CD4-positive, alpha-beta T cell treated with Interleukin-15 for 1 hour (primary cell): ENCODE results near the gene ERBB4.
"Not testable (repeated sequence)": the region's sequence is repeated elsewhere in the genome, so short reads cannot be mapped to it uniquely, and the experiment has no call there.

Experiments used
- DNase-seq: peaks from one replicate; pipeline ENCODE4 v3.0.0-alpha.2; 2020

Gene ERBB4

GRCh38 chr2:212124598-212124997 is 414.0 kb downstream of the ERBB4 start:
- no peak for DNase-seq

- no peak for DNase-seq
Observed at GRCh38 chr2:212119591-212119990, 419.0 kb downstream of the ERBB4 start.

- no peak for DNase-seq
Observed at GRCh38 chr2:212117926-212118325, 420.7 kb downstream of the ERBB4 start.

GRCh38 chr2:212114489-212114888 is 424.1 kb downstream of the ERBB4 start:
- no peak for DNase-seq

GRCh38 chr2:212112401-212112800 is 426.2 kb downstream of the ERBB4 start:
- DNase-seq, result no peak

GRCh38 chr2:212109792-212110680 is 428.6 kb downstream of the ERBB4 start:
- DNase-seq, result no peak

GRCh38 chr2:212109217-212109616 is 429.4 kb downstream of the ERBB4 start:
- no peak for DNase-seq

- no peak for DNase-seq
Observed at GRCh38 chr2:212107989-212108388, 430.6 kb downstream of the ERBB4 start.

GRCh38 chr2:212107014-212107413 is 431.6 kb downstream of the ERBB4 start:
- DNase-seq, result no peak

GRCh38 chr2:212106536-212106935 is 432.1 kb downstream of the ERBB4 start:
- not testable (repeated sequence) for DNase-seq

GRCh38 chr2:212099658-212100057 is 438.9 kb downstream of the ERBB4 start:
- no peak for DNase-seq

GRCh38 chr2:212098966-212099365 is 439.6 kb downstream of the ERBB4 start:
- DNase-seq, result no peak

- no peak for DNase-seq
Observed at GRCh38 chr2:212097001-212097400, 441.6 kb downstream of the ERBB4 start.

- no peak for DNase-seq
Observed at GRCh38 chr2:212089873-212090272, 448.7 kb downstream of the ERBB4 start.

GRCh38 chr2:212088353-212088752 is 450.2 kb downstream of the ERBB4 start:
- DNase-seq, result no peak

- DNase-seq, result no peak
Observed at GRCh38 chr2:212083492-212083891, 455.1 kb downstream of the ERBB4 start.

- DNase-seq, result no peak
Observed at GRCh38 chr2:212078103-212078502, 460.5 kb downstream of the ERBB4 start.

GRCh38 chr2:212076456-212076855 is 462.1 kb downstream of the ERBB4 start:
- DNase-seq, result no peak

GRCh38 chr2:212073360-212073759 is 465.2 kb downstream of the ERBB4 start:
- no peak for DNase-seq

GRCh38 chr2:212066546-212066945 is 472.1 kb downstream of the ERBB4 start:
- DNase-seq, result no peak

GRCh38 chr2:212064318-212064717 is 474.3 kb downstream of the ERBB4 start:
- no peak for DNase-seq

- no peak for DNase-seq
Observed at GRCh38 chr2:212052412-212053159, 486.0 kb downstream of the ERBB4 start.

- no peak for DNase-seq
Observed at GRCh38 chr2:212050871-212051270, 487.7 kb downstream of the ERBB4 start.

GRCh38 chr2:212042562-212042961 is 496.0 kb downstream of the ERBB4 start:
- DNase-seq, result no peak
